ENCODE data around the gene RSPO3. TPM values are rescaled to one million over a fixed set of nuclear protein-coding genes. Genes with fewer than 3 reads are reported as not detected.

RSPO3 gene
- polyA plus RNA-seq, 1 of the 3 experiments (the other 2 are of a cell fraction) = not detected

- no peak for TF ChIP-seq CTCF (IDR thresholded peaks at IDR 0.05)
These were observed 54.9 kb downstream of the RSPO3 start (continued) for GRCh38 chr6:127173156-127173940.

- H3K4me1 ChIP-seq (ENCODE audit: control insufficient read depth in 1 of 2, insufficient read depth in 2 of 2, low read depth in 1 of 2, low read length in 1 of 2) = no peaks in the 10 kb centered on the region
- no peak for TF ChIP-seq FOSL2 (IDR thresholded peaks at IDR 0.05; ENCODE audit: borderline replicate concordance, low read depth)
- TF ChIP-seq CHD2 (IDR thresholded peaks at IDR 0.05; ENCODE audit: low read length, partially characterized antibody) = no peak
- TF ChIP-seq MXI1 (IDR thresholded peaks at IDR 0.05; ENCODE audit: low read depth, low read length) = no peak
- no peak for TF ChIP-seq TEAD4 (IDR thresholded peaks at IDR 0.05; ENCODE audit: borderline replicate concordance, insufficient read depth)
- TF ChIP-seq RCOR1 (IDR thresholded peaks at IDR 0.05; ENCODE audit: low read length) = no peak
- no peak for TF ChIP-seq ELF1 (IDR thresholded peaks at IDR 0.05)
- TF ChIP-seq NRF1 (IDR thresholded peaks at IDR 0.05; ENCODE audit: low read depth, low read length) = no peak
- no peak for TF ChIP-seq RXRA (IDR thresholded peaks at IDR 0.05; ENCODE audit: borderline replicate concordance, low read depth)
- no peak for TF ChIP-seq RAD21 (IDR thresholded peaks at IDR 0.05; ENCODE audit: low read length)
- no peak for TF ChIP-seq RFX5 (IDR thresholded peaks at IDR 0.05; ENCODE audit: low read length)
- H3F3A ChIP-seq (replicated peaks; ENCODE audit: insufficient read depth) = no peaks in the 10 kb centered on the region
- H3K9me2 ChIP-seq = no peaks in the 10 kb centered on the region
- POLR2A ChIA-PET = no interaction called here
- CTCF ChIA-PET = no interaction called here
- H3K27ac ChIP-seq (ENCODE audit: low read depth in 2 of 2, low read length in 1 of 2) = no peak overlapping the region
- H3K36me3 ChIP-seq (replicated peaks in 1 of 2; ENCODE audit: control insufficient read depth in 1 of 2, insufficient read depth in 2 of 2, low read length in 1 of 2) = no peaks in the 10 kb centered on the region
- no peaks in the 10 kb centered on the region for H4K20me1 ChIP-seq (ENCODE audit: insufficient read depth)
- H3K4me2 ChIP-seq = no peak overlapping the region
- H3K27me3 ChIP-seq (ENCODE audit: insufficient read depth) = no peaks in the 10 kb centered on the region
- WGBS (ENCODE audit: low lambda C conversion rate) = 13% methylated on average over 1 of the region's 1 CpG
- DNase-seq = no peak
- no peak overlapping the region for H2AFZ ChIP-seq (ENCODE audit: low read depth)
- H3K79me2 ChIP-seq (ENCODE audit: insufficient read depth) = no peaks in the 10 kb centered on the region
- H3K4me3 ChIP-seq (ENCODE audit: low read depth in 2 of 2, low read length in 1 of 2) = no peak overlapping the region
- H3K9me3 ChIP-seq = no peaks in the 10 kb centered on the region
- no peak overlapping the region for H3K9ac ChIP-seq
These were observed 57.7 kb downstream of the RSPO3 start for GRCh38 chr6:127176146-127176545.

GRCh38 chr6:127177030-127177922, 58.8 kb downstream of the RSPO3 start:
- H3F3A ChIP-seq (replicated peaks; ENCODE audit: insufficient read depth) = no peaks in the 10 kb centered on the region
- no peak for DNase-seq
- no peak overlapping the region for H2AFZ ChIP-seq (ENCODE audit: low read depth)
- 14% methylated on average over 4 of the region's 4 CpGs for WGBS (ENCODE audit: low lambda C conversion rate)
- no peaks in the 10 kb centered on the region for H3K9me2 ChIP-seq
- H3K79me2 ChIP-seq (ENCODE audit: insufficient read depth) = no peaks in the 10 kb centered on the region
- H3K9ac ChIP-seq = no peak overlapping the region
- POLR2A ChIA-PET = no interaction called here
- H3K27ac ChIP-seq (ENCODE audit: low read depth in 2 of 2, low read length in 1 of 2) = no peak overlapping the region
- no peaks in the 10 kb centered on the region for H3K4me1 ChIP-seq (ENCODE audit: control insufficient read depth in 1 of 2, insufficient read depth in 2 of 2, low read depth in 1 of 2, low read length in 1 of 2)
- no peaks in the 10 kb centered on the region for H4K20me1 ChIP-seq (ENCODE audit: insufficient read depth)
- CTCF ChIA-PET = interaction anchor here (0.9 to 1.4 kb wide), 2 partner anchors 10 to 46 kb away, joined by 3 read pairs; no protein-coding TSS in a partner anchor
- no peak overlapping the region for H3K4me2 ChIP-seq
- no peaks in the 10 kb centered on the region for H3K9me3 ChIP-seq
- no peaks in the 10 kb centered on the region for H3K27me3 ChIP-seq (ENCODE audit: insufficient read depth)
- H3K4me3 ChIP-seq (ENCODE audit: low read depth in 2 of 2, low read length in 1 of 2) = no peak overlapping the region
- no peaks in the 10 kb centered on the region for H3K36me3 ChIP-seq (replicated peaks in 1 of 2; ENCODE audit: control insufficient read depth in 1 of 2, insufficient read depth in 2 of 2, low read length in 1 of 2)
- no peak for TF ChIP-seq REST (IDR thresholded peaks at IDR 0.05; ENCODE audit: low read depth, low read length)
- TF ChIP-seq GABPA (IDR thresholded peaks at IDR 0.05; ENCODE audit: low read depth) = no peak
- TF ChIP-seq RAD21 (IDR thresholded peaks at IDR 0.05; ENCODE audit: low read length) = no peak
- no peak for TF ChIP-seq USF2 (IDR thresholded peaks at IDR 0.05; ENCODE audit: borderline replicate concordance, low read depth, low read length)
- no peak for TF ChIP-seq TAF1 (IDR thresholded peaks at IDR 0.05; ENCODE audit: borderline replicate concordance, low read depth, low read length)
- no peak for TF ChIP-seq FOXM1 (IDR thresholded peaks at IDR 0.05; ENCODE audit: low read depth)
- no peak for TF ChIP-seq SIN3A (IDR thresholded peaks at IDR 0.05; ENCODE audit: borderline replicate concordance, low read depth, low read length)
- no peak for TF ChIP-seq NRF1 (IDR thresholded peaks at IDR 0.05; ENCODE audit: low read depth, low read length)
- TF ChIP-seq MXI1 (IDR thresholded peaks at IDR 0.05; ENCODE audit: low read depth, low read length) = no peak
- TF ChIP-seq ELF1 (IDR thresholded peaks at IDR 0.05) = no peak
- no peak for TF ChIP-seq JUND (IDR thresholded peaks at IDR 0.05)
